Measurements from ENCODE around the gene CLDN3. TPM values are rescaled to one million over a fixed set of nuclear protein-coding genes. Genes with fewer than 3 reads are reported as not detected.
"Not testable (repeated sequence)": the region's sequence is repeated elsewhere in the genome, so short reads cannot be mapped to it uniquely, and the experiment has no call there.

Gene CLDN3
- total RNA-seq: not detected

GRCh38 chr7:73770002-73770859, at the start of gene CLDN3:
CLDN3 (minus strand) TSS chr7:73770270; CDS start chr7:73770049, 221 bp downstream.
- ChIA-PET CTCF (no interaction called here), POLR2A (no interaction called here)

GRCh38 chr7:73817121-73817520, 47.1 kb upstream of the CLDN3 start:
- POLR2A ChIA-PET: no interaction called here
- CTCF ChIA-PET: interaction anchor here (0.7 kb wide), 1 partner anchor 51 kb away, joined by 4 read pairs; no protein-coding TSS in a partner anchor

- CTCF ChIA-PET: interaction anchor here (3.0 kb wide), 1 partner anchor 40 kb away, joined by 12 read pairs; no protein-coding TSS in a partner anchor
- POLR2A ChIA-PET: interaction anchor here (0.6 kb wide), 1 partner anchor 639 kb away, joined by 3 read pairs; no protein-coding TSS in a partner anchor
Observed at GRCh38 chr7:73815436-73815835, 45.4 kb upstream of the CLDN3 start.

GRCh38 chr7:73812996-73813395, 42.9 kb upstream of the CLDN3 start:
- ChIA-PET POLR2A (no interaction called here), CTCF (interaction anchor here (1.4 to 1.9 kb wide), 2 partner anchors 38 to 42 kb away, joined by 3 to 8 read pairs; no protein-coding TSS in a partner anchor)

- CTCF ChIA-PET: interaction anchor here (0.6 to 1.9 kb wide), 3 partner anchors 43 to 210 kb away, joined by 3 to 8 read pairs (median 4); no protein-coding TSS in a partner anchor
Observed at GRCh38 chr7:73811760-73812168, 41.7 kb upstream of the CLDN3 start.

GRCh38 chr7:73810998-73811360, 40.9 kb upstream of the CLDN3 start:
- POLR2A ChIA-PET: no interaction called here
- CTCF ChIA-PET: interaction anchor here (0.6 to 1.9 kb wide), 2 partner anchors 44 to 209 kb away, joined by 3 to 8 read pairs; no protein-coding TSS in a partner anchor

More at GRCh38 chr7:73811760-73812168, 41.7 kb upstream of the CLDN3 start:
- POLR2A ChIA-PET: no interaction called here

- ChIA-PET POLR2A (no interaction called here), CTCF (interaction anchor here (1.6 kb wide), 1 partner anchor 45 kb away, joined by 9 read pairs; no protein-coding TSS in a partner anchor)
Observed at GRCh38 chr7:73809467-73809951, 39.4 kb upstream of the CLDN3 start.

- CTCF ChIA-PET: no interaction called here
- POLR2A ChIA-PET: no interaction called here
Observed at GRCh38 chr7:73802459-73802858, 32.4 kb upstream of the CLDN3 start.

- ChIA-PET POLR2A (no interaction called here), CTCF (no interaction called here)
Observed at GRCh38 chr7:73801577-73801976, 31.5 kb upstream of the CLDN3 start.

- ChIA-PET POLR2A (no interaction called here), CTCF (no interaction called here)
Observed at GRCh38 chr7:73799282-73800141, 29.4 kb upstream of the CLDN3 start.

- CTCF ChIA-PET, POLR2A ChIA-PET: not testable (repeated sequence)
Observed at GRCh38 chr7:73797176-73797575, 27.1 kb upstream of the CLDN3 start.

GRCh38 chr7:73796656-73797055, 26.6 kb upstream of the CLDN3 start:
- CTCF ChIA-PET: not testable (repeated sequence)

GRCh38 chr7:73795188-73795587, 25.1 kb upstream of the CLDN3 start:
- POLR2A ChIA-PET, CTCF ChIA-PET: not testable (repeated sequence)

More at GRCh38 chr7:73796656-73797055, 26.6 kb upstream of the CLDN3 start:
- POLR2A ChIA-PET: not testable (repeated sequence)

- CTCF ChIA-PET, POLR2A ChIA-PET: not testable (repeated sequence)
Observed at GRCh38 chr7:73791170-73791690, 21.2 kb upstream of the CLDN3 start.

- POLR2A ChIA-PET: no interaction called here
- CTCF ChIA-PET: no interaction called here
Observed at GRCh38 chr7:73789051-73789450, 19.0 kb upstream of the CLDN3 start.

- CTCF ChIA-PET, POLR2A ChIA-PET: not testable (repeated sequence)
Observed at GRCh38 chr7:73787786-73788048, 17.6 kb upstream of the CLDN3 start.

GRCh38 chr7:73786588-73786987, 16.5 kb upstream of the CLDN3 start:
- POLR2A ChIA-PET: no interaction called here
- CTCF ChIA-PET: no interaction called here

GRCh38 chr7:73779517-73779916, 9.4 kb upstream of the CLDN3 start:
- POLR2A ChIA-PET: no interaction called here

GRCh38 chr7:73778801-73779389, 8.8 kb upstream of the CLDN3 start:
- CTCF ChIA-PET: no interaction called here
- POLR2A ChIA-PET: no interaction called here

More at GRCh38 chr7:73779517-73779916, 9.4 kb upstream of the CLDN3 start:
- CTCF ChIA-PET: no interaction called here

GRCh38 chr7:73774923-73775322, 4.9 kb upstream of the CLDN3 start:
- CTCF ChIA-PET: no interaction called here

More at GRCh38 chr7:73774923-73775322, 4.9 kb upstream of the CLDN3 start:
- POLR2A ChIA-PET: no interaction called here
